Measurements from ENCODE around the gene SMAP1. TPM values are rescaled to one million over a fixed set of nuclear protein-coding genes. Genes with fewer than 3 reads are reported as not detected.

SMAP1 gene
- total RNA-seq, 1 experiment from 2014 or later = 3.5 TPM

GRCh38 chr6:70657706-70658105, 10.0 kb upstream of the SMAP1 start:
- Histone ChIP-seq H4K20me1 (ENCODE audit: insufficient read depth) (no peaks in the 10 kb centered on the region), H3K36me3 (ENCODE audit: control insufficient read depth in 1 of 2, insufficient read depth in 2 of 2, low read length in 2 of 2) (no peaks in the 10 kb centered on the region), H3K4me1 (ENCODE audit: control insufficient read depth in 1 of 2, insufficient read depth in 2 of 2, low read length in 2 of 2) (no peaks in the 10 kb centered on the region), H3K4me2 (ENCODE audit: low read length) (no peak overlapping the region), H3K27ac (ENCODE audit: low read depth, low read length) (no peak overlapping the region), H3K4me3 (replicated peaks in 1 of 2; ENCODE audit: low read depth in 1 of 2, low read length in 2 of 2) (no peak overlapping the region), H3K27me3 (ENCODE audit: insufficient read depth, low read length) (no peaks in the 10 kb centered on the region), H3K9ac (ENCODE audit: low read length) (no peak overlapping the region), H3K79me2 (ENCODE audit: insufficient read depth, low read length) (no peaks in the 10 kb centered on the region), H3K9me2 (ENCODE audit: insufficient read depth) (no peaks in the 10 kb centered on the region), H3K9me3 (ENCODE audit: control insufficient read depth in 1 of 2, insufficient read depth in 1 of 2, low read depth in 1 of 2, low read length in 2 of 2) (no peaks in the 10 kb centered on the region), H2AFZ (ENCODE audit: low read depth, low read length, poor library complexity, severe bottlenecking) (no peak overlapping the region)
- intact Hi-C loops (cut with micrococcal nuclease) = no loop called here
- RAD21 ChIA-PET (ENCODE audit: low non-redundant PET in 1 of 2, low total read pairs in 2 of 2, uncharacterized antibody in 2 of 2, unreplicated experiment in 2 of 2) = no interaction called here
- no peak for TF ChIP-seq ZFX (IDR thresholded peaks at IDR 0.05)
- no peak for TF ChIP-seq MAX (IDR thresholded peaks at IDR 0.05)
- TF ChIP-seq ATF3 (IDR thresholded peaks at IDR 0.05) = no peak
- TF ChIP-seq SRF (IDR thresholded peaks at IDR 0.05; ENCODE audit: low read depth) = no peak
- TF ChIP-seq EGR1 (IDR thresholded peaks at IDR 0.05; ENCODE audit: low read depth) = no peak
- TF ChIP-seq SIN3A (IDR thresholded peaks at IDR 0.05; ENCODE audit: low read depth) = no peak
- TF ChIP-seq REST (IDR thresholded peaks at IDR 0.05; ENCODE audit: low read depth) = no peak
- no peak for TF ChIP-seq JUND (IDR thresholded peaks at IDR 0.05)
- no peak for TF ChIP-seq EZH2phosphoT487 (IDR thresholded peaks at IDR 0.05; ENCODE audit: borderline replicate concordance)
- no peak for ATAC-seq
- no peak for DNase-seq (ENCODE audit: low read depth, low spot score)
- no TSS peak for BruUV-seq (replicated peaks)
- CTCF ChIA-PET = no interaction called here
- POLR2A ChIA-PET = no interaction called here
